ENCODE measurements around the gene HESX1. TPM values are rescaled to one million over a fixed set of nuclear protein-coding genes. Genes with fewer than 3 reads are reported as not detected.

HESX1 gene
- total and polyA plus RNA-seq, 2 of the 4 experiments (the other 2 are of a cell fraction): 0.36 to 0.82 TPM

GRCh38 chr3:57206423-57206822, 6.6 kb upstream of the HESX1 start:
- Histone ChIP-seq H3K36me3 (ENCODE audit: control insufficient read depth, insufficient read depth, low read length) (no peaks in the 10 kb centered on the region), H3K79me1 (ENCODE audit: low read depth in 1 of 2, low read length in 2 of 2) (no peaks in the 10 kb centered on the region), H3K27ac (ENCODE audit: insufficient read depth, low read length) (no peak overlapping the region), H3K27me3 (ENCODE audit: control insufficient read depth, insufficient read depth, low read length) (peaks cover 1% of the 10 kb centered on the region), H2AFZ (replicated peaks; ENCODE audit: low read length, poor library complexity) (no peak overlapping the region), H2AK5ac (ENCODE audit: low read depth, low read length) (no peak overlapping the region), H3K18ac (ENCODE audit: low read depth, low read length) (no peak overlapping the region), H3K4me3 (ENCODE audit: insufficient read depth, low read depth, low read length) (no peak overlapping the region), H3K9ac (ENCODE audit: low read depth, low read length) (no peak overlapping the region), H2BK5ac (ENCODE audit: low read depth, low read length, poor library complexity, severe bottlenecking) (no peak overlapping the region), H3K4me1 (ENCODE audit: control insufficient read depth, insufficient read depth, low read length) (no peaks in the 10 kb centered on the region), H3K9me1 (ENCODE audit: insufficient read depth, low read length) (no peaks in the 10 kb centered on the region), H4K8ac (ENCODE audit: low read depth in 2 of 2, low read length in 2 of 2) (no peak overlapping the region), H3K4ac (ENCODE audit: low read depth, low read length) (no peak overlapping the region), H3K4me2 (ENCODE audit: low read depth, low read length) (no peak overlapping the region), H2BK20ac (ENCODE audit: low read depth, low read length) (no peak overlapping the region), H2BK15ac (ENCODE audit: low read depth, low read length) (no peak overlapping the region), H3K23ac (ENCODE audit: low read depth, low read length) (no peak overlapping the region), H4K5ac (ENCODE audit: low read depth, low read length) (no peak overlapping the region), H2AK9ac (replicated peaks; ENCODE audit: low read depth, low read length, poor library complexity) (no peak overlapping the region), H4K20me1 (ENCODE audit: insufficient read depth, low read length) (no peaks in the 10 kb centered on the region), H4K91ac (ENCODE audit: insufficient read depth, low read depth, low read length) (no peak overlapping the region), H3K9me3 (ENCODE audit: control insufficient read depth, insufficient read depth, low read length) (no peaks in the 10 kb centered on the region), H3K14ac (replicated peaks; ENCODE audit: low read depth, low read length) (no peak overlapping the region), H2BK120ac (ENCODE audit: low read depth, low read length) (no peak overlapping the region), H3K56ac (ENCODE audit: extremely low read depth, insufficient read depth, low read length) (no peak overlapping the region)
- POLR2A ChIA-PET (ENCODE audit: unreplicated experiment): no interaction called here
- intact Hi-C loops (cut with micrococcal nuclease): no loop called here
- TF ChIP-seq CHD1 (IDR thresholded peaks at IDR 0.05; ENCODE audit: low read depth, low read length): no peak
- TF ChIP-seq ELK1 (IDR thresholded peaks at IDR 0.05; ENCODE audit: borderline replicate concordance, low read depth, low read length): no peak
- TF ChIP-seq NFE2L2 (IDR thresholded peaks at IDR 0.05; ENCODE audit: low read depth, low read length): no peak
- no peak for TF ChIP-seq USF2 (IDR thresholded peaks at IDR 0.05; ENCODE audit: low read depth, low read length)
- no peak for TF ChIP-seq RCOR1 (IDR thresholded peaks at IDR 0.05; ENCODE audit: insufficient replicate concordance, low read length)
- no peak for TF ChIP-seq FOS (IDR thresholded peaks at IDR 0.05; ENCODE audit: low read depth, low read length)
- no peak for TF ChIP-seq POLR2A (IDR thresholded peaks at IDR 0.05; ENCODE audit: low read depth, low read length)
- no peak for TF ChIP-seq RFX5 (IDR thresholded peaks at IDR 0.05; ENCODE audit: low read depth, low read length)
- no peak for TF ChIP-seq CEBPB (IDR thresholded peaks at IDR 0.05; ENCODE audit: low read depth, low read length)
- dilution Hi-C loops (cut with HindIII; ENCODE audit: low sequenced_read_pairs, unreplicated experiment): no loop called here
- no CpG with 5 or more reads among the region's 2 CpGs for WGBS, 2 experiments (ENCODE audit: extremely low coverage in 2 of 2, insufficient read length in 1 of 2)
- CTCF ChIA-PET: interaction anchor here (0.8 kb wide), 1 partner anchor 8 kb away, joined by 3 read pairs; no protein-coding TSS in a partner anchor
- no peak for ATAC-seq (ENCODE audit: low read depth)
- no peak for DNase-seq
- in situ Hi-C loops (cut with MboI; ENCODE audit: low sequenced_read_pairs): no loop called here
- BruUV-seq (replicated peaks): no TSS peak

Measured in IMR-90 (cell line).